HG02610 (cell line): ENCODE data around the gene ANKRD12.

Source experiments
- ATAC-seq: cut with Tn5 transposase; IDR thresholded peaks from one replicate; pipeline ENCODE4 v1.9.1; 2021; ENCODE audit warnings: mild to moderate bottlenecking, moderate library complexity; ENCODE audit not compliant: unreplicated experiment

The ANKRD12 gene

GRCh38 chr18:9106094-9106493 is 30.5 kb upstream of the ANKRD12 start:
- ATAC-seq: no peak

DNA sequence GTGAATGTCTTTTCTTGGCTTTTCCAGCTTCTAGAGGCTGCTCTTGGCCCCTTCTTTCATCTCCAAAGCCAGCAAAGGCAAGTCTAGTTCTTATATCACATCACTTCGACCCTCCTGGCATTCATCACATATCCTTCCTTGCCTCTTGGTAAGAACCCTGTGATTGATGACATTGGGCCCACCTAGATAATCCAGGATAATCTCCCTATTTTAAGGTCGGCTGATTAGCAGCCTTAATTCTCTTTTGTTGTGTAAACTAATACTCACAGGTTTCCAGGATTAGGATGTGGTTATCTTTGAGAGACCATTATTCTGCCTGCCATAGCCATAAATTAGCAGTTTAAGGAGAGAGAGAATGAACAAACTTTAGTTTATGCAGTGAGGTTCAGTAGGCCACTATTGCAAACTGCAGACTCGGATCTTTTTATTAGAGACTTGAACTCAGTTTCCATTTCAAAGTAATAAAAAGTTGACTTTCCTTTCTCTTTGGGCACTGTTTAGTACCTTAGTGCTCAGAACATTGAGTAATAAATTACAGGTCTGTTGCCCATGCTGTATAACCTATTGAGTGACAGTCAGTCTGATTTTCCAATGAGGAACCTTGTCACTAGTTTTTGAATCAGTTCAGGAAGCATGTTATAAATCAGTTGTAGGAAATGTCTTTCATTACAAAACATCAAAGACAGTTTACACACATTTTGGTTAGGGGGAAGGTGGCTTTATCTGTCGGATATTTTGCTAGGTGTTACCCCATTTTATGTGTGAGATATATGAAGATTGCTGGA is 29.6 kb upstream of the ANKRD12 start:
- ATAC-seq: no peak

GRCh38 chr18:9108911-9109310 is 27.7 kb upstream of the ANKRD12 start:
- no peak for ATAC-seq

- no peak for ATAC-seq
Observed at GRCh38 chr18:9109523-9109922, 27.1 kb upstream of the ANKRD12 start.

GRCh38 chr18:9113468-9114149 is 23.0 kb upstream of the ANKRD12 start:
- ATAC-seq: no peak

DNA sequence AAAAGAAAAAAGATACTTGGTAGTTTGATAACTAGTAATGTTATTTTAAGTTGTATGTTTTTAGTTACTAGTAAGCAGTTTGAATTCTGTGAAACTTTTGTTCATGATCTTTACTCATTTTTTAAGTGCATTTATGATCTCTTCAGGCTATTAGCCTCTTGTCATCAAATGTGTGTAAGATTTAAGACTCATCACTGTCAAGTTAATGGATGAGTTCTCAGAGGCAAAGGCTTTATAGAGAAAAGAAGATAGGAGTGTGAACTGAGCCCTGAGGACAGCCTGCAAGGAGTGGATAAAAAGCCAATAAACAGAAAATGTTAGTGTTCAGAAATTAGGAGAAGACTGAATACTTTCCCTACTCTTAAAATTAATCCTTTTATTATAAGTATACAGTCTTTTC is 20.6 kb upstream of the ANKRD12 start:
- ATAC-seq: no peak

DNA sequence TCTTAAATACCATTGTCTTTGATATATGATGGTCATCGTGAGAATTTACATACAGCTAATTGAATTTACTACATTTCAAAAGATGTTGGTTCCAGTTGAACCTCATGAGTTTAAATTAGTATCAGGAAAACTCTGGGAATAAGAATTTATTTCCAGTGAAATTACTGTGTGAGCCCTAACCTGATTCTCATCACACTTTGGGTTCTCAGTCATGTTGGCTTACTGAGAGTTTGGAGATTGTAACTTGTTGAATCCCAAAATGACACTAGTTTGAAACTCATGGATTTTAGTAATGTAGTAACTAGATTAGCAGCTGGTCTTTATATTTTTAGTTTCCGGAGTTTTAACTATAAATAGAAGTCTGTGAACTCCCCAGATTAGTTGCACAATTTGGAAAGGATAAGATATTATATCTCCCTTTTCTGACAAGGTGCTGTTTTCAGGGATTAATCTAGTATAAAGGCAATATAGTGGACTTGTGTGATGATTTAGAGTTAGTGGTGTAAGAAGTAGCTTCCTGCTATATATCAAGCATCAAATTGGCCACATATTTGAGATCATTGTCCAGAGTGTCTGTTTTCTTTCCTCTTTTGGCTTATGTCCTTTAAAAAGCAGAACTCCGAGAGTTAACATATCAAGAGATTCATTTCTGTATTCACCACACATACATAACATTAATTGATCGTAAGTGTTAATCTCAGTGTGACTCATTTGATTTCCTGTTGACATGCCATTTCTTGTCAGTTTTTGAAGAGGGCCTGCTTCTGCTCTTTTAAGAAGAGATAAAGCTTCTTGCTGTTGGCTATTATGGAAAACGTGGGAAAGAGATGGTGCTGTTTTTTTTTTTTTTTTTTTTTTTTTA is 18.4 kb upstream of the ANKRD12 start:
- ATAC-seq: no peak

DNA sequence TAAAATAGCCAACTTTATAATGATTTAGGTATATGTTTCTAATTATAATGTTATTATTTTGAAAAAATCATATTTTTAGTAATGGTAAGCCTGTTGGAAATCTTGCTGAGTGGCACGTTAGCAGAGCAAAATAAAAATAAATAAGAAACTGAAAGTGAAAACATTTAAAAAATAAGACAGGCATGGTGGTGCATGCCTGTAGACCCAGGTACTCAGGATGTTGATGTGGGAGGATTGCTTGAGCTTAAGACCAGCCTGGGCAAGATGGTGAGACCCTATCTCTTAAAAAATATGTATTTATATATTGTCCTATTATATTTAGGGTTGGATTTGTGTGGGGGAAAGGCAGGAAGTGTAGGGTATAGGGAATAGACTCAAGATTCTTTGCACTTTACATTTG is 15.8 kb upstream of the ANKRD12 start:
- no peak for ATAC-seq

DNA sequence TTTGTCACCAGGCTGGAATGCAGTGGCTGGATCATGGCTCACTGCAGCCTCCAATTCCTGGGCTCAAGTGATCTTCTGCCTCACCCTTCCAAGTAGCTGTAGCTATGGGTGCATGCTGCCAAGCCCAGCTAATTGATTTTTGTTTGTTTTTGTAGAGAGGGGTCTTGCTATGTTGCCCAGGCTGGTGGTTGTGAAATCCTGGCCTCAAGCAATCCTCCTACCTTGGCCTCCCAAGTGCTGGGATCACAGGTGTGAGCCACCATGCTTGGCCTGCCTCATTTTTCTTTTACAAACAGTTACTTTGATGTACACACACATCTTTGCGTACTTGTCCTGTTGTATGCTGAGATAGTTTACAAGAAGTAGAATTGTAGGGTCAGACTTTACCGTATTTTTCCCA is 13.1 kb upstream of the ANKRD12 start:
- ATAC-seq: no peak

GRCh38 chr18:9124824-9125223 is 11.8 kb upstream of the ANKRD12 start:
- no peak for ATAC-seq

- no peak for ATAC-seq
Observed at GRCh38 chr18:9126337-9126736, 10.2 kb upstream of the ANKRD12 start.

DNA sequence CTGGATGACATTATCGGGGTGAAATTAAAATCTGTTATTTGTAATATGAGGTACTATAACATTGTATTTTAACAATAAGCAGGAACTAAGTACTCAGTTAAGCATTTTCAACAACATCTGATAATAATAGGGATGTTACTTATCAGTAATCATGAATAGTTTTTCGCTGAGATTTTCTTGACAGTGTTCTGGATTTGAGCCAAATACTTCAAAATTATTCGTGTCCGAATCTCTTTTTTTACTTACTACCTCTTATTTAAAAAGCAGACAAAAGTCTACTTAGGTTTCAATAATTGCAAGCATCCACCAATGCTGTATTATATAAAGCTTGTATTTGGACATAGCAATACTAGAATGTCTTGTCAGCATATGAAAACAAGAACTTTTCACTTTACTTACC is 6.4 kb upstream of the ANKRD12 start:
- no peak for ATAC-seq

DNA sequence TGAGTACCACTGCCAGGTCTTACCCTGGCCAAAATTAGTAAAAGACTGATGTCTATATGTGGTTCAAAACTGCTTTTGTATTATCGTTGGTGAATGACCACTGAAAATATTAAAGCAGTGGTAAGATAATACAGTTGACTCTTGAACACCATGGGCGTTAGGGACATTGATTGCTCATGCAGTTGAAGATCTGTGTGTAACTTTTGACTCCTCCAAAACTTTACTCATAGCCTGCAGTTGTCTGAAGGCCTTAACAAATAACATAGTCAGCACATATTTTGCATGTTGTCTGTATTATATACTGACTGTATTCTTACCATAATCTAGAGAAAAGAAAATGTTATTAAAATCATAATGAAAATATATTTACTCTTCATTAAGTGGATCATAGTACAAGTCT is 5.8 kb upstream of the ANKRD12 start:
- no peak for ATAC-seq

- no peak for ATAC-seq
Observed at GRCh38 chr18:9132628-9133027, 4.0 kb upstream of the ANKRD12 start.

DNA sequence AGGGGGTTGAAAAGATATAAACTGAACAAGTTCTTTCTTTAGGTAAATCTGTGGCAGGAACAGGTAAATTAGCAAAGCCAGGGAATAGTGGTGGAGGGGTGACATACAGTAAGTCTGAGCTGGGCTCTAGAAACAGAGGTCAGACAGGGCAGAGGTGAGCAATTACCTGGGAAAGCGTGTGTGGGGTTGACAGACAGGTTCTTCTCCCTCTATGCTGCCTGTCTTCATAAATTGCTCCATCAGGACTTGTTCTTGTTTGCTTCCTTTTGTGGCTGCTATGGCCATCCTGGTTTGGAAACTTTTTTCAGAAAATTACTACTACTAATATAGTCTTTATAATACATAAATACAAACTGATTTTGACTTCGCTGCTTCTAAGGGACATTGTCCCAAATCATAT is 3.4 kb upstream of the ANKRD12 start:
- ATAC-seq: no peak

GRCh38 chr18:9135081-9135911 is 1.3 kb upstream of the ANKRD12 start:
- ATAC-seq: no peak

DNA sequence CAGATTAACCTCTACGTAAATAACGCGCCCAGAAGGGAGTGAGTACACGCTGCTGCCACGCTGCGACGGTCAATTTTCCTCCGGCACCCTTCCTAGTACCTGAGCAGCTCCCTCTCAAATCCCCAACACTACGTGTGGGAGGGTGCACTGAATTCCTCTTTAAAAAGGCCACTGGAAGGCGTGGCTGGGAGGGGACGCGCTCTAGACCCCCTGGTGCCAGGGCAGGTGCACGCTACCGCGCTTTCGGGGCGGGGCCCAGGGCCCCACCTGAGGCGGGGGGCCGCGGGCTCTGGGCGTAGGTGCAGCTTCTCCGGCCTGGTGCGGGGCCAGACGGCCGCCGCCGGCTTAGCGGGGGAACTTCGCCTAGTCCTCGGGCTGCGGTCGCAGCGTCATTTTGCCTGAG is 668 bp upstream of the ANKRD12 start:
- peak; percentile 19 for ATAC-seq

DNA sequence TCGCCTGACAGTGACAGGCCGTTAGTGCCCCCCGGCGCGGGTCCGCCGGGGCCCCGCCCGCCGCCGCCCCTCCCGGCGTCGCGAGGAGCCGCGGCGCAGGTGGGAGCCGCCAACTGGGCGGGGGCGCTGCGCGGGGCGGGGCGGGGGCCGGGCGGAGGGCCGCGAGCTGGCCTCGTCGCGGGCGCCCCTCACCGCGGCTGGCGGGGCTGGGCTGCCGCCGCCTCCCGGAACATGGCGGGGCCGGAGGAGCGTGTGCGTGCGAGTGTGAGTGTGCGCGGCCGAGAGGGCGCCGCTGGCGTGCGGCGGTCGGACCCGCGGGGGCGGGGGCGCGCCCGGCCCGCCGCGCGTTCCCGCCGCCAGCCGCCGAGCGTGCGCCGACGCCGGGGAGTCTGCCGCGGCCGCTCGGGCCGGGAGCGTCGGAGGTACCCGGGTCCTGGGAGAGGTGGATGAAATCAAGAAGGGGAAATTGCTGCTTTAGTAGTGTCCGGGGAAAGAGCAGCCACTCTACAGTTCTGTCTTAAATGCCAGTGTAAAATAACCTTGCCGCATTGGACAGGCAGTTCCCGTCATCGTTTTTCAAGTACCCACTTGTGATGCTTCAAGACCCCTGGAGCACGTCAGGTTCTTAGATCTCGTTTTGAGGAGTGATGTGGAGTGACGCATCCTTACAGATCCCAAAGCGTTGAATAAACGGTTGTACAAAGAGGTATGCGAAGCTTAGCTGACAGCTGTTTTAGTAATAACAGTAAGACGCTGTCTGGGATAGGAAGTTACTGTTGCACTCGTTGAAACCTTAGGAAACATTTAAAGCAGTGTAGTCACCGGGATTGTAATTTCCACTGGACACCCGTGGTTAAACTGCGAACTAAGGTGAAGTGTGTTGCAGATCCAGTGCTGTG is 836 bp downstream of the ANKRD12 start:
- peak; percentile 37 for ATAC-seq

DNA sequence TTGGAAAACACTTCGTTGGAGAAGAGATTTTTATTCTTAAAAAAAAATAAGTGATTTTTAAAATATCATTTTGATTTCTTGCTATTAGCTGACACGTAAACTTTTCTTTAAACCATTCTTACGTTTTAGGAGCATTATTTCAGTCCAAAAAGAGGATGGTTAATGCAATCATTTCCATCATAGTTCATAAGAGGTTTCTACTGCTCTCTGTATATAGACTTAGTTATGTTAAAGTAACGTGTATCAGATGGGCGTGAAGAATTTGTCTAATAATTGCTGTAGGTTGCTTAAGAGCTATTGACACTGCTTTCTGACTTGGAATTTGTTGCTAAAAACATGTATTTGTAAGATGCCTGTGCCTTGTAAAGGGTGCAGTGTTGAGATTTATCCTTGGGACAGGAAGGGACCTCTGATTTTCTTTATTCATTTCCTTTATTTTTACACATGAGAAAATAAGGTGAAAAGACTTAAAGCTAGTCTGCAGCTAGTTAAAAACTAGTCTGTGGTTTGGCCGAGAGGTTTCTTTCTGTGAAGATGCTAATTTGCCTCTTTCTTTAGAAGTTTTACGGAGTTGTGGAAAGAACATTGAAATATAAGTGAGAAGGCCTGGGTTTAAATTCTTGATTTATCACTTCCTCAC is 2.9 kb downstream of the ANKRD12 start:
- ATAC-seq: no peak
